Measurements from ENCODE around the gene DNHD1. TPM values are rescaled to one million over a fixed set of nuclear protein-coding genes. Genes with fewer than 3 reads are reported as not detected.
"Not testable (repeated sequence)": the region's sequence is repeated elsewhere in the genome, so short reads cannot be mapped to it uniquely, and the experiment has no call there.

Gene DNHD1
- total RNA-seq, 2 donors from 2014 or later: 23.9 to 26.5 TPM

DNA sequence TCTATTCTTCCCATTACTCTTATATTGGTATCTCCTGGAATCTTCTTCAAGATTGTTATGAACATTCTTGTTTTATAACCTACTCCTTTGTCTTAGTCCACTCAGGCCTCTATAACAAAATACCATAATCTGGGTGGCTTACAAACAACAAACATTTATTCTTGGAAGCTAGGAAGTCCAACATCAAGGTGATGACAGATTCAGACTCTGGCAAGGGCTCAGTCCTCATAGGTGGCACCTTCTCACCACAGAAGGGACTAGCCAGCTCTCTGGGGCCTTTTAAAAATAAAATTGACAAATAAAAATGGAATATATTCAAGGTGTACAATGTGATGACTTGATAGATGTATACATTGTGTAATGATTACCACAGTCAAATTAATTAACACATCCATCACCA lies 19.8 kb downstream of the DNHD1 start:
- H3K9me3 ChIP-seq: no peaks in the 10 kb centered on the region
- ATAC-seq (ENCODE audit: insufficient number of reproducible peaks, low FRiP score, low read depth) (no peak), DNase-seq (ENCODE audit: low spot score) (no peak)
- H3K4me3 ChIP-seq: no peak overlapping the region
- H3K27ac ChIP-seq: peak overlapping the region in 1 of 2 donors; percentile 69
- TF ChIP-seq, protein P1, sequence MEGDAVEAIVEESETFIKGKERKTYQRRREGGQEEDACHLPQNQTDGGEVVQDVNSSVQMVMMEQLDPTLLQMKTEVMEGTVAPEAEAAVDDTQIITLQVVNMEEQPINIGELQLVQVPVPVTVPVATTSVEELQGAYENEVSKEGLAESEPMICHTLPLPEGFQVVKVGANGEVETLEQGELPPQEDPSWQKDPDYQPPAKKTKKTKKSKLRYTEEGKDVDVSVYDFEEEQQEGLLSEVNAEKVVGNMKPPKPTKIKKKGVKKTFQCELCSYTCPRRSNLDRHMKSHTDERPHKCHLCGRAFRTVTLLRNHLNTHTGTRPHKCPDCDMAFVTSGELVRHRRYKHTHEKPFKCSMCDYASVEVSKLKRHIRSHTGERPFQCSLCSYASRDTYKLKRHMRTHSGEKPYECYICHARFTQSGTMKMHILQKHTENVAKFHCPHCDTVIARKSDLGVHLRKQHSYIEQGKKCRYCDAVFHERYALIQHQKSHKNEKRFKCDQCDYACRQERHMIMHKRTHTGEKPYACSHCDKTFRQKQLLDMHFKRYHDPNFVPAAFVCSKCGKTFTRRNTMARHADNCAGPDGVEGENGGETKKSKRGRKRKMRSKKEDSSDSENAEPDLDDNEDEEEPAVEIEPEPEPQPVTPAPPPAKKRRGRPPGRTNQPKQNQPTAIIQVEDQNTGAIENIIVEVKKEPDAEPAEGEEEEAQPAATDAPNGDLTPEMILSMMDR (IDR thresholded peaks at IDR 0.05): no peak
- H3K4me1 ChIP-seq (ENCODE audit: control insufficient read depth in 1 of 2, low read depth in 2 of 2): peaks cover 4 to 16% of the 10 kb centered on the region in 2 donors
- H3K36me3 ChIP-seq: peaks cover 6% of the 10 kb centered on the region
- H3K27me3 ChIP-seq (replicated peaks; ENCODE audit: insufficient read depth): no peaks in the 10 kb centered on the region

DNA sequence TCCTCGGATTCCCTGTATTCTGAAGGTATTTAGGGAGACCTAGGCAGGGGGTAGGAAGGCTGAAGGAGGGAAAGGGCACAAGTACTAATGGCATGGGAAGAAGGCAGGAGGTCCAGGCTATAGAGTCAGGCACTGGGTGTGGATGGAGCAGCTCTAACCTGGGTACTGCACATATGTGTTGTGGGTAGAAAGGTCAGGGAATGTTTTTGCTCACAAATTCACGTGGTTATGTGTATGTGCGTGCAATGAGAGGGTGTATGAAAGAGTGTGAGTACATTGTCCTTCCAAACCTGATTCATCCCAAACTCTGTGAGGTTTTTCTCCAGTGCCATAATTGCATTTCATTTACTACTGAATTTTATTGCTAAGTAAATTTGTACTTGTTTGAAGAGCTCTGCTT lies 23.2 kb downstream of the DNHD1 start:
- H3K4me3 ChIP-seq: no peak overlapping the region
- TF ChIP-seq, protein P1 (IDR thresholded peaks at IDR 0.05): no peak
- ATAC-seq (ENCODE audit: insufficient number of reproducible peaks, low FRiP score, low read depth): no peak
- H3K4me1 ChIP-seq (ENCODE audit: control insufficient read depth in 1 of 2, low read depth in 2 of 2): peaks cover 0 to 8% of the 10 kb centered on the region in 2 donors
- H3K27me3 ChIP-seq (replicated peaks; ENCODE audit: insufficient read depth): no peaks in the 10 kb centered on the region
- no peak for DNase-seq (ENCODE audit: low spot score)
- no peak overlapping the region for H3K27ac ChIP-seq
- no peaks in the 10 kb centered on the region for H3K9me3 ChIP-seq
- no peaks in the 10 kb centered on the region for H3K36me3 ChIP-seq

DNA sequence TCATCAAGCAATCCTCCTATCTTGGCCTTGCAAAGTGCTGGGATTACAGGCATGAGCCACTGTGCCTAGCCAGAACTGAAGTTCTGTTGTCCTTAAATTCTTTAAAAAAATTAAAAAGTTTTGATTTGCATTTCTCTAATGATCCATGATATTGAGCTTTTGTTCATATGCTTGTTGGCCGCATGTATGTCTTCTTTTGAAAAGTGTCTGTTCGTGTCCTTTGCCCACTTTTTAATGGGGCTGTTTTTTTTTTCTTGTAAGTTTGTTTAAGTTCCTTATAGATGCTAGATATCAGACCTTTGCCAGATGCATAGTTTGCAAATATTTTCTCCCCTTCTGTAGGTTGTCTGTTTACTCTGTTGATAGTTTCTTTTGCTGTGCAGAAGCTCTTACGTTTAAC lies 24.9 kb downstream of the DNHD1 start:
- H3K4me1 ChIP-seq (ENCODE audit: control insufficient read depth in 1 of 2, low read depth in 2 of 2); DNase-seq (ENCODE audit: low spot score); H3K36me3 ChIP-seq; H3K27ac ChIP-seq; H3K4me3 ChIP-seq; H3K27me3 ChIP-seq (replicated peaks; ENCODE audit: insufficient read depth); ATAC-seq (ENCODE audit: insufficient number of reproducible peaks, low FRiP score, low read depth); H3K9me3 ChIP-seq: not testable (repeated sequence)

DNA sequence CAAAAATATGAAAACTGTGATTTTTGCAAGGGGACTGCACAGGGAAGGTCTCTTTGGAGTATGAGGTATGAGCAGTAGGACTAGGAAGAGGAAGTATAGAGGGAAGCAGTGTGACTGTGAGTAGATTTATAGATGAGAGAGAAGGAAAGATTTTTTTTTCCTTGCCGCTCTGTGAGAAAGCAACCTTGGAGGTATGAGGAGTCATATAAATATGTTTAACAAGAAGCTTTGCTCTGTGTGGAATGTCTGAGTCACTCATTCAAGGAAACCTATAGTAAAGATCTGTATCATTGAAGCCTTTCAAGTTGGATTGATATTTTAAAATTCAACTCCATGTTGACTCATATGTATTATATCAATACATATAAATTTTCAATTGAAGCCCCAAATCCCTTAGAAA lies 26.2 kb downstream of the DNHD1 start:
- Histone ChIP-seq H3K4me1 (ENCODE audit: control insufficient read depth in 1 of 2, low read depth in 2 of 2) (no peaks in the 10 kb centered on the region), H3K27ac (no peak overlapping the region), H3K36me3 (no peaks in the 10 kb centered on the region), H3K9me3 (no peaks in the 10 kb centered on the region), H3K4me3 (no peak overlapping the region), H3K27me3 (replicated peaks; ENCODE audit: insufficient read depth) (no peaks in the 10 kb centered on the region)
- DNase-seq (ENCODE audit: low spot score): no peak
- ATAC-seq (ENCODE audit: insufficient number of reproducible peaks, low FRiP score, low read depth): no peak
- TF ChIP-seq, protein P1 (IDR thresholded peaks at IDR 0.05): no peak

DNA sequence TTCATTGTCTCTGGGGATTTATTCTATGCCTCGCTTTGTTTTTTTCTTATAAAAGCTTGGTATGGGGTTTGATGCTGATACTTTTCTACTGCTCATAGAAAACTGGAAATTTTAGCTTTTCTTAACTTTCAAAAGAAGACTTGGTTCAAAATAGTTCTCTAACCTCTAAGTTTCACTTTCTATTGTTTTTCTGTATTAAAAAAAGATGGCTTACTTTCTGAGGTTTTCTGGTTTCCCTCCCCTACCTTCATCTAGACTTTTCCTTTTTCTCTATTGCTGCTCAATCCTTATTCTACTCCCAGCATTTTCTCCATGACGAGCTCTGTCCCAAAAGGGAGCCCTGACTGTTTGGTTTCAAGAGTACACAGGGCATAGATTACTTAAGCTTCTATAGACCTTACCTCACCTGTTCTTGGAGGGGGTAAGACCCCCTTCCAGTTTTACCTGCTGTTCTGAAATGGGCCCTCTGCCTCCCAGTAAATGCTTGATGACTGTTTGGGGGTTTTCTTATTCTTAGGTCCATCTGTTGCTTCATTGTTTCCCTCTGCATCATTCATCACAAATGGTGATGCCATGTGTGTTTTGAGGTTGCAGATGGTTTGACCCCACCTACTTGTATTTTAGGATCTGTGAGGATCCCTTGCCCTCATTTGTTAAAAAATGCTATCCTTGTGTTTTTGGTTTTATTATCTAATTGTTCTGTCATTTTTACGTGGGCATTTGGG lies 29.5 kb downstream of the DNHD1 start:
- no peak for ATAC-seq (ENCODE audit: insufficient number of reproducible peaks, low FRiP score, low read depth)
- no peak for DNase-seq (ENCODE audit: low spot score)
- H3K27me3 ChIP-seq (replicated peaks; ENCODE audit: insufficient read depth): no peaks in the 10 kb centered on the region
- no peaks in the 10 kb centered on the region for H3K36me3 ChIP-seq
- H3K4me1 ChIP-seq (ENCODE audit: control insufficient read depth in 1 of 2, low read depth in 2 of 2): no peaks in the 10 kb centered on the region
- H3K4me3 ChIP-seq: no peak overlapping the region
- no peak overlapping the region for H3K27ac ChIP-seq
- H3K9me3 ChIP-seq: no peaks in the 10 kb centered on the region
- TF ChIP-seq, protein P1 (IDR thresholded peaks at IDR 0.05): no peak

DNA sequence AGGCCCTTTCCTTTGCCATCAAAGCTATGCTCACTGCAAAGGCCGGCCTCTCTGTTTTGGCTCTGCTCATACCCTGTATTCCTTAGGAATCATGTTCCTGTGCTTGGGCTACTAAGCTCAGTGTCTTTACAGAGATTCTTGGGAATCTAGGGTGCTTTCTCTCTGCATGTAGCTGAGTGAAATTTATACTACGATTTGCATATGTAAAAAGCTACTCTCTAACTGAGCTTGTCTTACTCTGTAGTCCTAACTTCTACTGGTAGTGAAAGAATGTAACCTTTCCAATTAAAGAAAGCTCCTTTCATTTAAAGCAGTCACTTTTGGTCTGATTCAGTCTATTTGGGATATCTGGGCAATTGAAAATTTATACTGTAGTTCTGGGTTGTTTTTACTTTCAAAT lies 32.2 kb downstream of the DNHD1 start:
- no peaks in the 10 kb centered on the region for H3K27me3 ChIP-seq (replicated peaks; ENCODE audit: insufficient read depth)
- H3K4me3 ChIP-seq: no peak overlapping the region
- TF ChIP-seq, protein P1 (IDR thresholded peaks at IDR 0.05): no peak
- H3K9me3 ChIP-seq: no peaks in the 10 kb centered on the region
- no peak for ATAC-seq (ENCODE audit: insufficient number of reproducible peaks, low FRiP score, low read depth)
- H3K36me3 ChIP-seq: peaks cover 4% of the 10 kb centered on the region
- H3K4me1 ChIP-seq (ENCODE audit: control insufficient read depth in 1 of 2, low read depth in 2 of 2): no peaks in the 10 kb centered on the region
- DNase-seq (ENCODE audit: low spot score): no peak
- no peak overlapping the region for H3K27ac ChIP-seq
